ENCODE results near the gene TPSB2. TPM values are rescaled to one million over a fixed set of nuclear protein-coding genes. Genes with fewer than 3 reads are reported as not detected.

The TPSB2 gene
- total and polyA plus RNA-seq, 9 of the 15 experiments (the other 6 are each of a cell fraction or from before 2014, with no cell fraction given): 0.18 TPM; not detected in 8

DNA sequence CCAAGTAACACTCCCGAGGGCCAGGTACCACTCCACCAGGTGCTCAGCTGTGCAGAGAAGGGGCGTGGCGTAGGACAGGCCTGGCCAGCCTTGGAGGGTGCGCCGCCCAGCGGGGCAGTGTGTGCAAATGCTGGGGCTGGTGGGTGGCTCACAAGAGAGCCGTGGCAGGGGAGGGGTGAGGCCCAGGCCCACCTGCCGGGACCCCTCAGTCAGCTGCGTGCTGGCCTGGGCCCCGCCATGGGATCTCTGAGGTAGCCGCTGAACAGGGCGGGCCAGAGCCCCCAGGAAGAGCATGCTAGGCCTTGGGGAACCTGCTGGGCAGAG, 13.7 kb downstream of the TPSB2 start (continued):
- no peak for TF ChIP-seq ARID1B (IDR thresholded peaks at IDR 0.05)
- TF ChIP-seq, protein P1, sequence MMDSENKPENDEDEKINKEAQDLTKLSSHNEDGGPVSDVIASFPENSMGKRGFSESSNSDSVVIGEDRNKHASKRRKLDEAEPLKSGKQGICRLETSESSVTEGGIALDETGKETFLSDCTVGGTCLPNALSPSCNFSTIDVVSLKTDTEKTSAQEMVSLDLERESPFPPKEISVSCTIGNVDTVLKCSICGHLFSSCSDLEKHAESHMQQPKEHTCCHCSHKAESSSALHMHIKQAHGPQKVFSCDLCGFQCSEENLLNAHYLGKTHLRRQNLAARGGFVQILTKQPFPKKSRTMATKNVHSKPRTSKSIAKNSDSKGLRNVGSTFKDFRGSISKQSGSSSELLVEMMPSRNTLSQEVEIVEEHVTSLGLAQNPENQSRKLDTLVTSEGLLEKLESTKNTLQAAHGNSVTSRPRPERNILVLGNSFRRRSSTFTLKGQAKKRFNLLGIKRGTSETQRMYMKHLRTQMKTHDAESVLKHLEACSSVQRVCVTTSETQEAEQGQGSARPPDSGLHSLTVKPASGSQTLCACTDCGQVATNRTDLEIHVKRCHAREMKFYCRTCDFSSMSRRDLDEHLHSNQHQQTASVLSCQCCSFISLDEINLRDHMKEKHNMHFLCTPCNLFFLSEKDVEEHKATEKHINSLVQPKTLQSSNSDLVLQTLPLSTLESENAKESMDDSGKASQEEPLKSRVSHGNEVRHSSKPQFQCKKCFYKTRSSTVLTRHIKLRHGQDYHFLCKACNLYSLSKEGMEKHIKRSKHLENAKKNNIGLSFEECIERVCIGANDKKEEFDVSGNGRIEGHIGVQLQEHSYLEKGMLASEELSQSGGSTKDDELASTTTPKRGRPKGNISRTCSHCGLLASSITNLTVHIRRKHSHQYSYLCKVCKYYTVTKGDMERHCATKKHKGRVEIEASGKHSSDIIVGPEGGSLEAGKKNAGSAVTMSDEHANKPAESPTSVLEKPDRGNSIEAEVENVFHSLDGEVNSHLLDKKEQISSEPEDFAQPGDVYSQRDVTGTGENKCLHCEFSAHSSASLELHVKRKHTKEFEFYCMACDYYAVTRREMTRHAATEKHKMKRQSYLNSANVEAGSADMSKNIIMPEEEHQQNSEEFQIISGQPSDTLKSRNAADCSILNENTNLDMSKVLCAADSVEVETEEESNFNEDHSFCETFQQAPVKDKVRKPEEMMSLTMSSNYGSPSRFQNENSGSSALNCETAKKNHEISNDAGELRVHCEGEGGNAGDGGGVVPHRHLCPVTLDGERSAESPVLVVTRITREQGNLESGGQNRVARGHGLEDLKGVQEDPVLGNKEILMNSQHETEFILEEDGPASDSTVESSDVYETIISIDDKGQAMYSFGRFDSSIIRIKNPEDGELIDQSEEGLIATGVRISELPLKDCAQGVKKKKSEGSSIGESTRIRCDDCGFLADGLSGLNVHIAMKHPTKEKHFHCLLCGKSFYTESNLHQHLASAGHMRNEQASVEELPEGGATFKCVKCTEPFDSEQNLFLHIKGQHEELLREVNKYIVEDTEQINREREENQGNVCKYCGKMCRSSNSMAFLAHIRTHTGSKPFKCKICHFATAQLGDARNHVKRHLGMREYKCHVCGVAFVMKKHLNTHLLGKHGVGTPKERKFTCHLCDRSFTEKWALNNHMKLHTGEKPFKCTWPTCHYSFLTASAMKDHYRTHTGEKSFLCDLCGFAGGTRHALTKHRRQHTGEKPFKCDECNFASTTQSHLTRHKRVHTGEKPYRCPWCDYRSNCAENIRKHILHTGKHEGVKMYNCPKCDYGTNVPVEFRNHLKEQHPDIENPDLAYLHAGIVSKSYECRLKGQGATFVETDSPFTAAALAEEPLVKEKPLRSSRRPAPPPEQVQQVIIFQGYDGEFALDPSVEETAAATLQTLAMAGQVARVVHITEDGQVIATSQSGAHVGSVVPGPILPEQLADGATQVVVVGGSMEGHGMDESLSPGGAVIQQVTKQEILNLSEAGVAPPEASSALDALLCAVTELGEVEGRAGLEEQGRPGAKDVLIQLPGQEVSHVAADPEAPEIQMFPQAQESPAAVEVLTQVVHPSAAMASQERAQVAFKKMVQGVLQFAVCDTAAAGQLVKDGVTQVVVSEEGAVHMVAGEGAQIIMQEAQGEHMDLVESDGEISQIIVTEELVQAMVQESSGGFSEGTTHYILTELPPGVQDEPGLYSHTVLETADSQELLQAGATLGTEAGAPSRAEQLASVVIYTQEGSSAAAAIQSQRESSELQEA (IDR thresholded peaks at IDR 0.05; ENCODE audit: low read depth): no peak
- TF ChIP-seq DPF2 (IDR thresholded peaks at IDR 0.05): no peak
- no peak for TF ChIP-seq COPS2 (conservative IDR thresholded peaks at IDR 0.05)
- TF ChIP-seq, protein P2, sequence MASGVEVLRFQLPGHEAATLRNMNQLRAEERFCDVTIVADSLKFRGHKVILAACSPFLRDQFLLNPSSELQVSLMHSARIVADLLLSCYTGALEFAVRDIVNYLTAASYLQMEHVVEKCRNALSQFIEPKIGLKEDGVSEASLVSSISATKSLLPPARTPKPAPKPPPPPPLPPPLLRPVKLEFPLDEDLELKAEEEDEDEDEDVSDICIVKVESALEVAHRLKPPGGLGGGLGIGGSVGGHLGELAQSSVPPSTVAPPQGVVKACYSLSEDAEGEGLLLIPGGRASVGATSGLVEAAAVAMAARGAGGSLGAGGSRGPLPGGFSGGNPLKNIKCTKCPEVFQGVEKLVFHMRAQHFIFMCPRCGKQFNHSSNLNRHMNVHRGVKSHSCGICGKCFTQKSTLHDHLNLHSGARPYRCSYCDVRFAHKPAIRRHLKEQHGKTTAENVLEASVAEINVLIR (CRISPR knock-in tag; IDR thresholded peaks at IDR 0.05): no peak
- TF ChIP-seq ZNF282 (CRISPR knock-in tag; IDR thresholded peaks at IDR 0.05): no peak
- TF ChIP-seq KLF6 (CRISPR knock-in tag; IDR thresholded peaks at IDR 0.05; ENCODE audit: borderline replicate concordance): no peak
- TF ChIP-seq BRD9 (IDR thresholded peaks at IDR 0.05; ENCODE audit: low read depth, partially characterized antibody): no peak
- no peak for TF ChIP-seq RBM39 (optimal IDR thresholded peaks at IDR 0.05; ENCODE audit: low read depth, low read length)
- TF ChIP-seq, protein P3, sequence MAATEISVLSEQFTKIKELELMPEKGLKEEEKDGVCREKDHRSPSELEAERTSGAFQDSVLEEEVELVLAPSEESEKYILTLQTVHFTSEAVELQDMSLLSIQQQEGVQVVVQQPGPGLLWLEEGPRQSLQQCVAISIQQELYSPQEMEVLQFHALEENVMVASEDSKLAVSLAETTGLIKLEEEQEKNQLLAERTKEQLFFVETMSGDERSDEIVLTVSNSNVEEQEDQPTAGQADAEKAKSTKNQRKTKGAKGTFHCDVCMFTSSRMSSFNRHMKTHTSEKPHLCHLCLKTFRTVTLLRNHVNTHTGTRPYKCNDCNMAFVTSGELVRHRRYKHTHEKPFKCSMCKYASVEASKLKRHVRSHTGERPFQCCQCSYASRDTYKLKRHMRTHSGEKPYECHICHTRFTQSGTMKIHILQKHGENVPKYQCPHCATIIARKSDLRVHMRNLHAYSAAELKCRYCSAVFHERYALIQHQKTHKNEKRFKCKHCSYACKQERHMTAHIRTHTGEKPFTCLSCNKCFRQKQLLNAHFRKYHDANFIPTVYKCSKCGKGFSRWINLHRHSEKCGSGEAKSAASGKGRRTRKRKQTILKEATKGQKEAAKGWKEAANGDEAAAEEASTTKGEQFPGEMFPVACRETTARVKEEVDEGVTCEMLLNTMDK (IDR thresholded peaks at IDR 0.05; ENCODE audit: borderline replicate concordance, insufficient read depth, low read depth, low read length, poor library complexity, severe bottlenecking): peak; percentile 77
- TF ChIP-seq ZNF24 (IDR thresholded peaks at IDR 0.05): no peak
- no peak for TF ChIP-seq KDM4B (IDR thresholded peaks at IDR 0.05; ENCODE audit: borderline replicate concordance in 2 of 2, low read depth in 1 of 2)
- no peak for TF ChIP-seq PML (IDR thresholded peaks at IDR 0.05; ENCODE audit: low read length)
- TF ChIP-seq GTF2F1 (IDR thresholded peaks at IDR 0.05; ENCODE audit: low read depth, low read length): no peak
- no peak for TF ChIP-seq MCM2 (IDR thresholded peaks at IDR 0.05; ENCODE audit: low read depth)
- no peak for TF ChIP-seq ZNF507 (tag; conservative IDR thresholded peaks at IDR 0.05)
- TF ChIP-seq ZNF12 (CRISPR knock-in tag; IDR thresholded peaks at IDR 0.05): no peak
- TF ChIP-seq, protein P4, sequence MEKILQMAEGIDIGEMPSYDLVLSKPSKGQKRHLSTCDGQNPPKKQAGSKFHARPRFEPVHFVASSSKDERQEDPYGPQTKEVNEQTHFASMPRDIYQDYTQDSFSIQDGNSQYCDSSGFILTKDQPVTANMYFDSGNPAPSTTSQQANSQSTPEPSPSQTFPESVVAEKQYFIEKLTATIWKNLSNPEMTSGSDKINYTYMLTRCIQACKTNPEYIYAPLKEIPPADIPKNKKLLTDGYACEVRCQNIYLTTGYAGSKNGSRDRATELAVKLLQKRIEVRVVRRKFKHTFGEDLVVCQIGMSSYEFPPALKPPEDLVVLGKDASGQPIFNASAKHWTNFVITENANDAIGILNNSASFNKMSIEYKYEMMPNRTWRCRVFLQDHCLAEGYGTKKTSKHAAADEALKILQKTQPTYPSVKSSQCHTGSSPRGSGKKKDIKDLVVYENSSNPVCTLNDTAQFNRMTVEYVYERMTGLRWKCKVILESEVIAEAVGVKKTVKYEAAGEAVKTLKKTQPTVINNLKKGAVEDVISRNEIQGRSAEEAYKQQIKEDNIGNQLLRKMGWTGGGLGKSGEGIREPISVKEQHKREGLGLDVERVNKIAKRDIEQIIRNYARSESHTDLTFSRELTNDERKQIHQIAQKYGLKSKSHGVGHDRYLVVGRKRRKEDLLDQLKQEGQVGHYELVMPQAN (IDR thresholded peaks at IDR 0.05; ENCODE audit: borderline replicate concordance): no peak

All from K562 (cell line).